SU-DHL-6 (cell line): ENCODE data around the gene PTCH1.

Experiments
- H2AFZ ChIP-seq: fragments of 200-600 bp; sonication (generic); 2 replicates; pipeline ENCODE4 v1.6.1; 2014; ENCODE audit warnings: low read depth, mild to moderate bottlenecking, moderate library complexity, mixed read lengths, antibody characterized with exemption, low read length; ENCODE audit not compliant: severe bottlenecking
- H3F3A ChIP-seq: fragments of 200-600 bp; shearing (Covaris generic); 2 replicates; pipeline ENCODE4 v1.6.0; 2016; ENCODE audit warnings: antibody characterized with exemption, mild to moderate bottlenecking; ENCODE audit not compliant: insufficient read depth
- H3K27ac ChIP-seq: fragments of 200-600 bp; sonication (generic); 2 replicates; pipeline ENCODE4 v1.5.1; 2016; ENCODE audit warnings: low read depth, mild to moderate bottlenecking, low read length, moderate library complexity, mixed read lengths
- H3K27me3 ChIP-seq: fragments of 200-600 bp; sonication (generic), shearing (Covaris generic); 2 replicates; pipeline ENCODE4 v1.6.0; 2014; ENCODE audit warnings: mild to moderate bottlenecking, low read length
- H3K36me3 ChIP-seq: fragments of 200-600 bp; sonication (generic); 2 replicates; pipeline ENCODE4 v1.6.1; 2014; ENCODE audit warnings: mild to moderate bottlenecking, low read length, mixed read lengths
- H3K4me2 ChIP-seq: fragments of 300-600, 200-600 bp; shearing (Covaris generic), sonication (generic); 2 replicates; pipeline ENCODE4 v1.6.0; 2014; ENCODE audit warnings: low read length, low read depth, mild to moderate bottlenecking; ENCODE audit not compliant: poor library complexity, severe bottlenecking
- H3K4me3 ChIP-seq: fragments of 200-600 bp; sonication (generic); 2 replicates; pipeline ENCODE4 v1.5.1; 2014; ENCODE audit warnings: antibody characterized with exemption, low read length, mild to moderate bottlenecking, mixed read lengths; ENCODE audit not compliant: insufficient read depth, poor library complexity, severe bottlenecking
- H3K79me2 ChIP-seq: fragments of 200-600 bp; sonication (generic); 2 replicates; pipeline ENCODE4 v1.6.1; 2014; ENCODE audit warnings: mild to moderate bottlenecking, low read length, moderate library complexity; ENCODE audit not compliant: insufficient read depth
- H3K9ac ChIP-seq: fragments of 200-600 bp; sonication (generic); 2 replicates; pipeline ENCODE4 v1.7.0; 2014; ENCODE audit warnings: mild to moderate bottlenecking, low read length
- H3K9me2 ChIP-seq: fragments of 200-600 bp; sonication (generic); replicated peaks from 2 replicates; pipeline ENCODE4 v1.6.1; 2014; ENCODE audit warnings: low read length; ENCODE audit not compliant: insufficient read depth
- H3K9me3 ChIP-seq: fragments of 200-600 bp; sonication (generic); 2 replicates; pipeline ENCODE4 v1.6.1; 2014; ENCODE audit warnings: low read length, mixed read lengths; ENCODE audit not compliant: insufficient read depth
- H4K20me1 ChIP-seq: fragments of 200-600 bp; sonication (generic); 2 replicates; pipeline ENCODE4 v1.6.1; 2014; ENCODE audit warnings: low read depth, mild to moderate bottlenecking, antibody characterized with exemption, low read length, moderate library complexity, mixed read lengths
- CTCF ChIP-seq: fragments of 200-600 bp; sonication (generic); IDR thresholded peaks from one replicate; pipeline ENCODE4 v1.5.1; 2017; ENCODE audit warnings: antibody characterized with exemption, mild to moderate bottlenecking, low read length, moderate library complexity; ENCODE audit not compliant: insufficient read depth, poor library complexity, severe bottlenecking
- EZH2phosphoT487 ChIP-seq: fragments of 200-600 bp; sonication (generic), shearing (Covaris generic); conservative IDR thresholded peaks from 2 replicates; pipeline ENCODE4 v1.6.1; 2018; ENCODE audit warnings: mild to moderate bottlenecking, antibody characterized with exemption, low read length, moderate library complexity, mixed read lengths

The PTCH1 gene

GRCh38 chr9:95515272-95516113 is 1.3 kb downstream of the PTCH1 start:
- peaks cover 37% of the 10 kb centered on the region for H3F3A ChIP-seq
- TF ChIP-seq EZH2phosphoT487 (no peak), CTCF (no peak)
- H3K36me3 ChIP-seq: no peaks in the 10 kb centered on the region
- H3K9me2 ChIP-seq: no peaks in the 10 kb centered on the region
- H3K27ac ChIP-seq: no peak overlapping the region
- peak overlapping the region; percentile 68 for H2AFZ ChIP-seq
- no peaks in the 10 kb centered on the region for H4K20me1 ChIP-seq
- no peaks in the 10 kb centered on the region for H3K9me3 ChIP-seq
- no peaks in the 10 kb centered on the region for H3K27me3 ChIP-seq
- H3K79me2 ChIP-seq: 0 out of 2 replicates have a peak, but pooled peaks cover 4% of the 10 kb centered on the region
- H3K4me3 ChIP-seq: peak overlapping the region; percentile 54
- peak overlapping the region; percentile 71 for H3K4me2 ChIP-seq
- H3K9ac ChIP-seq: peak overlapping the region; percentile 54

GRCh38 chr9:95514342-95514741 is 2.4 kb downstream of the PTCH1 start:
- Histone ChIP-seq H3K9me3 (no peaks in the 10 kb centered on the region), H3K4me2 (no peak overlapping the region), H3K27me3 (no peaks in the 10 kb centered on the region), H3K9ac (no peak overlapping the region), H2AFZ (no peak overlapping the region), H3K4me3 (no peak overlapping the region), H3F3A (peaks cover 48% of the 10 kb centered on the region), H3K36me3 (no peaks in the 10 kb centered on the region), H3K9me2 (no peaks in the 10 kb centered on the region), H3K79me2 (0 out of 2 replicates have a peak, but pooled peaks cover 4% of the 10 kb centered on the region), H4K20me1 (no peaks in the 10 kb centered on the region), H3K27ac (no peak overlapping the region)
- no peak for TF ChIP-seq EZH2phosphoT487
- TF ChIP-seq CTCF: no peak

- no peaks in the 10 kb centered on the region for H3K36me3 ChIP-seq
- H2AFZ ChIP-seq: no peak overlapping the region
- H3F3A ChIP-seq: peaks cover 49% of the 10 kb centered on the region
- H3K79me2 ChIP-seq: 0 out of 2 replicates have a peak, but pooled peaks cover 4% of the 10 kb centered on the region
- no peaks in the 10 kb centered on the region for H3K27me3 ChIP-seq
- no peak overlapping the region for H3K9ac ChIP-seq
- TF ChIP-seq CTCF: no peak
- no peak for TF ChIP-seq EZH2phosphoT487
- H3K9me2 ChIP-seq: no peaks in the 10 kb centered on the region
- no peak overlapping the region for H3K4me3 ChIP-seq
- no peaks in the 10 kb centered on the region for H4K20me1 ChIP-seq
- no peak overlapping the region for H3K4me2 ChIP-seq
- no peak overlapping the region for H3K27ac ChIP-seq
- no peaks in the 10 kb centered on the region for H3K9me3 ChIP-seq
Measured at GRCh38 chr9:95513711-95514110, 3.1 kb downstream of the PTCH1 start.
